Retinal pigment epithelial cell (primary cell): ENCODE measurements around the gene POU2F3.

Source experiments
- DNase-seq: peaks from one replicate; pipeline ENCODE4 v3.0.0-alpha.2; 2010; ENCODE audit warnings: low read depth
- H3K4me3 ChIP-seq: 2 replicates; pipeline ENCODE4 v1.5.1; 2011; ENCODE audit warnings: mild to moderate bottlenecking, low read length, control low read depth, moderate library complexity
- TF ChIP-seq, protein P1 (sequence below): conservative IDR thresholded peaks from 2 replicates; pipeline ENCODE4 v1.5.1; 2011; ENCODE audit warnings: low read depth, low read length, control low read depth, inconsistent platforms

Gene POU2F3

DNA sequence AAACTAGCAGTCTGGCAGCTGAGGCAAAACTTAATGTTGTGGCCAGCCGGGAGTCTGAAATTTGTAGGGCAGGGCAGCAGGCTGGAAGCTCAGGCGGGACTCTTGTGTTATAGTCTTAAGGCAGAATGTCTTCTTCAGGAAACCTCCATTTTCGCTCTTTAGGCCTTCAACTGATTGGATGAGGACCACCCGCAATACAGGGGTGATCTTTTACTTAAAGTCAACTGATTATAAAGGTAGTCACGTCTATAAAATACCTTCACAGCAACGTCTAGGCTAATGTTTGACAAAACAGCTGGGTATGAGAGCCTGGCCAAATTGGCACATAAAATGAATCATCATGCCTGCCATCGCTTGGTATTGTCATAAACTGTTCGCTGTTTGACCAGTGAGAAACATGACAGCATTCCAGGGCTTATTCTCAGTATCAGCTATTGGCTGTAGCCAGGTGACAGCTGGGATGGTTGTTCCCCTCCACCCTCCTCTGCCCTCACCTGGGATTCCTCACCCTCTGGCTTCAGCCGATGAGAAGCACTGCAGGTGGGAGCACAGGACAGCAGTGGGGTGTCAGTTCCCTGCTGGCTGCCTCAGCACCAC, 6.6 kb upstream of the POU2F3 start:
- DNase-seq: no peak
- no peak overlapping the region for H3K4me3 ChIP-seq
- TF ChIP-seq, protein P1, sequence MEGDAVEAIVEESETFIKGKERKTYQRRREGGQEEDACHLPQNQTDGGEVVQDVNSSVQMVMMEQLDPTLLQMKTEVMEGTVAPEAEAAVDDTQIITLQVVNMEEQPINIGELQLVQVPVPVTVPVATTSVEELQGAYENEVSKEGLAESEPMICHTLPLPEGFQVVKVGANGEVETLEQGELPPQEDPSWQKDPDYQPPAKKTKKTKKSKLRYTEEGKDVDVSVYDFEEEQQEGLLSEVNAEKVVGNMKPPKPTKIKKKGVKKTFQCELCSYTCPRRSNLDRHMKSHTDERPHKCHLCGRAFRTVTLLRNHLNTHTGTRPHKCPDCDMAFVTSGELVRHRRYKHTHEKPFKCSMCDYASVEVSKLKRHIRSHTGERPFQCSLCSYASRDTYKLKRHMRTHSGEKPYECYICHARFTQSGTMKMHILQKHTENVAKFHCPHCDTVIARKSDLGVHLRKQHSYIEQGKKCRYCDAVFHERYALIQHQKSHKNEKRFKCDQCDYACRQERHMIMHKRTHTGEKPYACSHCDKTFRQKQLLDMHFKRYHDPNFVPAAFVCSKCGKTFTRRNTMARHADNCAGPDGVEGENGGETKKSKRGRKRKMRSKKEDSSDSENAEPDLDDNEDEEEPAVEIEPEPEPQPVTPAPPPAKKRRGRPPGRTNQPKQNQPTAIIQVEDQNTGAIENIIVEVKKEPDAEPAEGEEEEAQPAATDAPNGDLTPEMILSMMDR: no peak

DNA sequence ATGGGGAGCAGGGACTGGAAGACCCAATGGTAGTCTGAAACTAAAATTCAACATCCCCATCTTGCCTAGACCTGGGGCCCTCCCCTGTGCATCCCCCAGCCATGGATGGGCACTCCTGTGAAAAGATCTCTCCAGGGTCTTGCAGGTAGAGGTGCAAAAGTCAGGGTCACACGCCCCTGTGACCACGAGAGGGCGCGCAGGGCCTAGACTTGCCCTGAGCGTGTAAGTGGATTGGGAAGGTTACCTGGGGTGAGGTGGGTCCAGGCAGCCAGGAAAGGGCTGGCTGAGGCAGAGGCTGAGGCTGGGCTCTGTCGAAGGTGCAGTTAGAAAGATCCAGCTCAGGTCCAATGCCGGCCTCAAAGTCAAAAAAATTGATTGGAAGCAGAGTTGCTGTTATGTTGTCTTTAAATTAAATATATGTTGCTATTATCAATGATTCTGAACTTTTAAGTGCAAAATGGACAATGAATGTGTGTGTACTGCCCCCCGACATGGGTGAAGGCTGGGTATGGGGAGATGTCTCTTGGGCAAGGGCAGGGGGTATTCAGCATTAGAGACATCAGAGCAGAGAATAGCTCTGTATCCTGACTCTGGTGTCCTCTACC, 4.8 kb upstream of the POU2F3 start:
- TF ChIP-seq, protein P1: peak; percentile 91
- H3K4me3 ChIP-seq: no peak overlapping the region
- no peak for DNase-seq

DNA sequence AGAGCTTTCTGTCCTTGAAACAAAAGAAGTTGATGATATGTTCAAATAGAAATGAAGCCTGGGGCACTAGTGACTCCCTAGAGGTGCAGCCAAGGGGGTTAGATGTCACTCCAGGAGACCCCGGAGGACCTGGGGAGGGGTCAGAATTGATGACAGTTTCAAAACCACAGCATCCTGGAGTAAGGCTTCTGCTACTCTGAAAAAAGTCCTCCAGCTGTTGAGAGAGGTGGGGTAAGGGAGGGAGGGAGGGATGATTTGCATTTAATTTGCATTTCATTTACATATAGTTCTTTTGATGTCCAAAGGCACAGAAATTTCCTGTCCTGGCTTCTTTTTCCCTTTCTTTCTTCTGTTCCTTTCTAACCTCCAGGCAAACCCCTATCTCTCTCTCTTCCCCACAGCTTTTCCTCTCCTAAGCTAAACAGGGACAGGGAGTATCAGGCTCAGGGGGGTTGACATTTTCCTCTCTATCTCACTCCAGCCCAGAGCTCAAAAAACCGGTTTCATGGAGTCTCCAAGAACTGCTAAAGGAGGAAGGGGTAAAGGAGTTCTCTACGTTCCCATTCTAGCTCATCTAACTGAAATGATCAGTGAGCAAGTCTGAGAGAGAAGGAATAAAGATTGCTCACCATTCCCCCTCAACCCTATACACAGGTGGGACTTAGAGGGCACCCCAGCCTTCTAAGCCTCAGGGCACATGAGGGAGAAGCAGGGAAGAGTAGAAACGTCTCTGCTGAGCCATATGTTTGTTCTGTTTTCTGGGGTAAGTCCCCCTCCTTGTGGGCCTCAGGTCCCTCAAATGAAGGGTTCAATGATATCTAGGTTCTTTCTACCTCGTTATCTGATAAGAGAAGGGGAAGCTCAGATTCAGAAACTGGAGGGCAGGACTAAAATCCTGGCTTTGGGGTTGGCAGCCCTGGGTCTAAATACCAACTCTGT, 3.5 kb upstream of the POU2F3 start:
- no peak for DNase-seq
- no peak overlapping the region for H3K4me3 ChIP-seq
- TF ChIP-seq, protein P1: no peak

DNA sequence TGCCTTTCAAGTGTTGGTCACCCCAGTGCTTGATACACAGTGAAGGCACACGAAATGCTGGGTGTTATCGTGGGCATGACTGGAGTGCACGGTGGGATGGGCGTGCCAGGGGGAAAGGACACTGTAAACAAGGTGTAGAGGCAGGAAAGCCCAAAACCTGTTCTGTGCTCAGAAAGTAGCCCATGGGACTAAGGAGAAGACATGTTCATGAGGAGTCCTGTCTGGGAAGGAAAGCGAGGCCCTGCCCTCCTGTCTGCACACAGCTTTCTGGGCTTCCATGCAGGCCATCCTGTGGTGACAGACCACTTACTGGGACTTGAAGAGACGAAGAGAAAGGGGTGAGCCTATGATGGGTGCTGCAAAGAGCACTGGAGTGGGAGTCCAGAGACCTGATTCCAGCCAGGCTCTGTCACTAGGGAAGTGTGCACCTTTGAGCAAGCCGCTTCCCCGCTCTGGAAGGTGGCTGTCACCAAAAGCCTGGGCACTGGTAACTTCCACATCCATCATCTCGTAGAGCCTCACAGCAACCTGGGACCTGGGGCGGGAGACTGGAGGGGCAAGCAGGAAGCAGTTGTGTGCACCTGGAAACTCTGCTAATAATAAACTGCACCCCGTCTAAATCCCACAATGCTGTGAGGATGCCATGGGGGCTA, 846 bp upstream of the POU2F3 start:
- DNase-seq: no peak
- H3K4me3 ChIP-seq: no peak overlapping the region
- TF ChIP-seq, protein P1: no peak

DNA sequence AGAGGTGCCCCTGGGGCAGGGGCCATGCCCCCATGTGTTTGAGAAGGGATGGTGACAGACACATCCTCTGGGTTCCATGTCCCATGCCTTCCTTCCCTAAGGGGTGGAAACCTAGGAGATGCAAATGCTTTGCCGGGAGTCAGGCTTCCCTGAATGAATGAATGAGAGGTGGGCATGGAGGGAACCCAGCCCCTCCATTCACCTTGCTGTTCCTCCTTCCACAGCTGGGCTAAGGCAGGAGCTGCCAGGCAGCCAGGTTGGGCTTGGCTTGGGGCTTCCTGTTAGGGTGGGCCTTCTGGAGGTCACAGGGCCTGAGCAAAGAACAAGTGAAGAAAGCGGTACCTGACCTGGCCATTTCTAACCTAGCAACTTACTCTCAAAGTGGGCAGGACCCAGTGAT, 926 bp downstream of the POU2F3 start:
- DNase-seq: no peak
- TF ChIP-seq, protein P1: no peak
- no peak overlapping the region for H3K4me3 ChIP-seq

DNA sequence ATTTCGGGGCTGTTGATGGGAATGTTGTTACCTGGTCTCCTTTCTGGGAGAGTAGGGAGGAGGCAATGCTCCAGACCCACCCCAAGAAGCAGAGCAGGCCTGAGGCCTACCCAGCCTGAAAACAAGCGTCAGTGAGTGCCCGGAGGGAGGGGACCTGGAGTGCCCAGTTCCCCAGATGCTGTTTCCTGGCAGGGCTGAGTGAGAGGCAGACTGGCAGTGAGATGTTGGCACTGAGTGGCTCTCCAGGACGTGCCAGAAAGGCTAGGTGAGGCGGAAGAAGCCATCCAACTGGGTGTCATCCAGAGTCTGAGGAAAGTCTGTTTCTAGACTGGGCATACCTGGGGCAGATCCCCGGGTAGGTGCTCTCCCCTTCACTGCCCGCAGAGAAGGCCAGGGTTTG, 1.3 kb downstream of the POU2F3 start:
- no peak for DNase-seq
- TF ChIP-seq, protein P1: no peak

More for the DNA sequence above, 1.3 kb downstream of the POU2F3 start:
- no peak overlapping the region for H3K4me3 ChIP-seq
